Epithelial cell of esophagus (primary cell): Measurements from ENCODE around the gene UBE4A.

Experiments
- DNase-seq: peaks from one replicate; pipeline ENCODE4 v3.0.0; 2010; ENCODE audit warnings: low read depth
- H3K4me3 ChIP-seq: 2 replicates; pipeline ENCODE4 v1.5.1; 2011; ENCODE audit warnings: mild to moderate bottlenecking, low read length, control low read depth
- CTCF ChIP-seq: IDR thresholded peaks from 2 replicates; pipeline ENCODE4 v1.5.1; 2011; ENCODE audit warnings: low read depth, mild to moderate bottlenecking, low read length, control low read depth, inconsistent platforms; ENCODE audit not compliant: insufficient read depth; ENCODE audit errors: missing control alignments

The UBE4A gene

GRCh38 chr11:118437208-118438125, 78.1 kb downstream of the UBE4A start:
- H3K4me3 ChIP-seq = peak overlapping the region; percentile 78
- no peak for TF ChIP-seq CTCF
- peak; percentile 64 for DNase-seq

- TF ChIP-seq CTCF = peak; percentile 15
- peak overlapping the region; percentile 78 for H3K4me3 ChIP-seq
- peak; percentile 78 for DNase-seq
Observed at GRCh38 chr11:118438314-118438931, 79.0 kb downstream of the UBE4A start.

- H3K4me3 ChIP-seq = no peak overlapping the region
- no peak for TF ChIP-seq CTCF
- DNase-seq = no peak
Observed at GRCh38 chr11:118439646-118440045, 80.2 kb downstream of the UBE4A start.

GRCh38 chr11:118441770-118442275, 82.4 kb downstream of the UBE4A start:
- H3K4me3 ChIP-seq = no peak overlapping the region
- no peak for DNase-seq
- no peak for TF ChIP-seq CTCF

- H3K4me3 ChIP-seq = no peak overlapping the region
- no peak for TF ChIP-seq CTCF
- no peak for DNase-seq
Observed at GRCh38 chr11:118442301-118442700, 82.9 kb downstream of the UBE4A start.

- TF ChIP-seq CTCF = no peak
- DNase-seq = no peak
- H3K4me3 ChIP-seq = no peak overlapping the region
Observed at GRCh38 chr11:118442908-118443589, 83.6 kb downstream of the UBE4A start.
